Chondrocyte (in vitro differentiated cells): ENCODE data around the gene FIZ1. TPM values are rescaled to one million over a fixed set of nuclear protein-coding genes. Genes with fewer than 3 reads are reported as not detected.

Experiments used
- DNase-seq: peaks from one replicate; pipeline ENCODE4 v3.0.0; 2021; ENCODE audit warnings: mixed read lengths, low spot score
- H3K27ac Mint-ChIP-seq: one replicate; pipeline ENCODE4 v1.8.0; 2021; ENCODE audit warnings: mild to moderate bottlenecking, moderate library complexity, mixed read lengths; ENCODE audit not compliant: unreplicated experiment
- H3K27me3 Mint-ChIP-seq: 2 replicates; pipeline ENCODE4 v1.8.0; 2021; ENCODE audit warnings: low read depth, mixed read lengths
- H3K36me3 Mint-ChIP-seq: 2 replicates; pipeline ENCODE4 v1.8.0; 2021; ENCODE audit warnings: low read depth, mixed read lengths
- H3K4me1 Mint-ChIP-seq: 2 replicates; pipeline ENCODE4 v1.8.0; 2021; ENCODE audit warnings: low read depth, mild to moderate bottlenecking, mixed read lengths
- H3K4me3 Mint-ChIP-seq: one replicate; pipeline ENCODE4 v1.8.0; 2021; ENCODE audit warnings: mild to moderate bottlenecking, moderate library complexity, mixed read lengths; ENCODE audit not compliant: unreplicated experiment
- H3K9me3 Mint-ChIP-seq: 2 replicates; pipeline ENCODE4 v1.8.0; 2021; ENCODE audit warnings: low read depth, mixed read lengths
- CTCF ChIP-seq: fragments of 200-600 bp; sonication (generic); IDR thresholded peaks from 2 replicates; pipeline ENCODE4 v1.5.0; 2021; ENCODE audit warnings: antibody characterized with exemption, mild to moderate bottlenecking, moderate library complexity
- total RNA-seq: library from RNA; stranded (reverse); gene quantifications from 3 replicates; pipeline ENCODE4 v1.2.1, GENCODE V29; 2021

FIZ1 gene
- total RNA-seq, 1 donor from 2014 or later, result 11.3 TPM

- Mint-ChIP-seq H3K27ac (peak overlapping the region; percentile 36), H3K27me3 (no peaks in the 10 kb centered on the region), H3K9me3 (peaks cover 5% of the 10 kb centered on the region), H3K36me3 (peaks cover 13% of the 10 kb centered on the region), H3K4me1 (peaks cover 19% of the 10 kb centered on the region), H3K4me3 (no peak overlapping the region)
- TF ChIP-seq CTCF, result no peak
- no peak for DNase-seq
These were observed 12.8 kb upstream of the FIZ1 start for GRCh38 chr19:55611983-55612645.

- no peak for DNase-seq
- peaks cover 26% of the 10 kb centered on the region for H3K4me1 Mint-ChIP-seq
- H3K9me3 Mint-ChIP-seq, result peaks cover 5% of the 10 kb centered on the region
- H3K27ac Mint-ChIP-seq, result peak overlapping the region; percentile 36
- no peak for TF ChIP-seq CTCF
- H3K36me3 Mint-ChIP-seq, result peaks cover 13% of the 10 kb centered on the region
- H3K4me3 Mint-ChIP-seq, result no peak overlapping the region
- H3K27me3 Mint-ChIP-seq, result no peaks in the 10 kb centered on the region
These were observed 12.1 kb upstream of the FIZ1 start for GRCh38 chr19:55611300-55611982.

DNA sequence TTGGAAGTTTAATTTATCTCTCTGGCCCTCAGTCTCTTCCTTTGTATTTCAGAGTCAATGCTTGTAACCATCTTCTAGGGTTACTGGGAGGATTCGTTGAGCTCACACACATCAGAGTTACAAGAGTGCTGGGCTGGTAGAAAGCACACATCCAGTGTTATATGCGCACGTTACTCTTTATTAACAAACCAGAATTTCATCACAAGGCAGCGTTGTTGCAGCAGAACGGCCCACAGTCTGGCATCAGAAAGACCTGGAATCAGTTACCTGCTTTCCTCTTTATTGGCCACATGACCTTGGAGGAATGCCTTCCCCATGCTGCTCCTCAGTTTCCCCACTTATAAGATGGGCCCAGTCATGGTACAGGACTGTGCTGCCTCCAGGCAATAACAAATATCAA, 10.0 kb upstream of the FIZ1 start:
- H3K4me1 Mint-ChIP-seq, result peaks cover 35% of the 10 kb centered on the region
- no peak overlapping the region for H3K4me3 Mint-ChIP-seq
- H3K27ac Mint-ChIP-seq, result no peak overlapping the region
- no peaks in the 10 kb centered on the region for H3K27me3 Mint-ChIP-seq
- TF ChIP-seq CTCF, result no peak
- no peak for DNase-seq
- peaks cover 13% of the 10 kb centered on the region for H3K36me3 Mint-ChIP-seq
- peaks cover 5% of the 10 kb centered on the region for H3K9me3 Mint-ChIP-seq

GRCh38 chr19:55606817-55607216, 7.5 kb upstream of the FIZ1 start:
- Mint-ChIP-seq H3K9me3 (peaks cover 5% of the 10 kb centered on the region), H3K4me1 (peaks cover 35% of the 10 kb centered on the region), H3K27ac (peak overlapping the region; percentile 92), H3K27me3 (no peaks in the 10 kb centered on the region), H3K4me3 (peak overlapping the region; percentile 88), H3K36me3 (peaks cover 13% of the 10 kb centered on the region)
- TF ChIP-seq CTCF, result no peak
- DNase-seq, result no peak

DNA sequence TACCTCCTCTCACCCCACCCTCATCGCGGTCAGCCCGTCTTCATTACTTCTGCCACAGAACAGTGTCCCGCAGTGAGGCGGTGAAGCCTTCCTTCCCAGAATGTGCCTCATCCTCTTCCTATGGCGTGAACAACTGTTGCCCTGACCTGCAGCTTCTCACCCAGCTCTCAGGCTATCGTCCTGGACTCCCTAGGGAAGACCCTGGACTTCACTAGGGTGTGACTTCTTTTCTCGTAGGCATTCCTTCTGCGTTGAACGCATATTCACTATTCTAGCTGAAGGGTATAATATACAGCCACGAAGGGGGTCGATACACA, 7.1 kb upstream of the FIZ1 start:
- Mint-ChIP-seq H3K4me3 (peak overlapping the region; percentile 88), H3K36me3 (peaks cover 13% of the 10 kb centered on the region), H3K4me1 (peaks cover 39% of the 10 kb centered on the region), H3K27me3 (no peaks in the 10 kb centered on the region), H3K9me3 (peaks cover 5% of the 10 kb centered on the region), H3K27ac (peak overlapping the region; percentile 92)
- peak; percentile 58 for TF ChIP-seq CTCF
- no peak for DNase-seq
